ENCODE results near the gene DIAPH3.

GRCh38 chr13:59651479-59651878 is 512.2 kb downstream of the DIAPH3 start:
- TF ChIP-seq CTCF (IDR thresholded peaks at IDR 0.05 in 8 of 11, conservative IDR thresholded peaks at IDR 0.05 in 3 of 11) (no peak), POLR2A (IDR thresholded peaks at IDR 0.05) (no peak), POLR2AphosphoS5 (IDR thresholded peaks at IDR 0.05) (no peak)

All from spleen (tissue), 7 donors.